Hippocampal formation (tissue), 2 donors: ENCODE measurements around the gene PDE6C.
"Not testable (repeated sequence)": the region's sequence is repeated elsewhere in the genome, so short reads cannot be mapped to it uniquely, and the experiment has no call there.

Experiments
- DNase-seq, 2 donors: peaks; one replicate each; lab custom pipeline; 2025; lab: John Stamatoyannopoulos, UW

Gene PDE6C

GRCh38 chr10:93630625-93631557 lies 18.6 kb downstream of the PDE6C start:
- no peak for DNase-seq

- DNase-seq, result no peak
These were observed 27.5 kb downstream of the PDE6C start for GRCh38 chr10:93639791-93640190.

GRCh38 chr10:93652857-93653256 lies 40.5 kb downstream of the PDE6C start:
- DNase-seq, result no peak

GRCh38 chr10:93654201-93654600 lies 41.9 kb downstream of the PDE6C start:
- DNase-seq, result no peak

GRCh38 chr10:93656155-93656554 lies 43.8 kb downstream of the PDE6C start:
- no peak for DNase-seq

- DNase-seq, result no peak
These were observed 45.4 kb downstream of the PDE6C start for GRCh38 chr10:93657757-93658156.

- DNase-seq, result no peak
These were observed 53.7 kb downstream of the PDE6C start for GRCh38 chr10:93666030-93666429.

- no peak for DNase-seq
These were observed 55.5 kb downstream of the PDE6C start for GRCh38 chr10:93667795-93668194.

- no peak for DNase-seq
These were observed 58.0 kb downstream of the PDE6C start for GRCh38 chr10:93670372-93670771.

GRCh38 chr10:93671042-93671441 lies 58.7 kb downstream of the PDE6C start:
- no peak for DNase-seq

- no peak for DNase-seq
These were observed 59.8 kb downstream of the PDE6C start for GRCh38 chr10:93672022-93672678.

- DNase-seq, result no peak
These were observed 60.6 kb downstream of the PDE6C start for GRCh38 chr10:93672890-93673289.

GRCh38 chr10:93673791-93674190 lies 61.5 kb downstream of the PDE6C start:
- DNase-seq, result no peak

GRCh38 chr10:93678386-93678785 lies 66.0 kb downstream of the PDE6C start:
- no peak for DNase-seq

- no peak for DNase-seq
These were observed 66.7 kb downstream of the PDE6C start for GRCh38 chr10:93678805-93679587.

GRCh38 chr10:93680412-93681047 lies 68.2 kb downstream of the PDE6C start:
- peak in 1 of 2 donors; percentile 34 for DNase-seq

GRCh38 chr10:93687737-93688136 lies 75.4 kb downstream of the PDE6C start:
- no peak for DNase-seq

GRCh38 chr10:93695740-93696139 lies 83.4 kb downstream of the PDE6C start:
- no peak for DNase-seq

GRCh38 chr10:93696582-93696981 lies 84.2 kb downstream of the PDE6C start:
- DNase-seq, result not testable (repeated sequence)

GRCh38 chr10:93697207-93697606 lies 84.9 kb downstream of the PDE6C start:
- no peak for DNase-seq

- DNase-seq, result peak in 1 of 2 donors; percentile 63
These were observed 89.5 kb downstream of the PDE6C start for GRCh38 chr10:93701866-93702209.
